HL-60/S4 (cell line): ENCODE data around the gene LSM3.

Source experiments
- in situ Hi-C: fragments of 300-500 bp; cut with MboI; formaldehyde crosslinking; loops from 2 replicates; pipeline ENCODE4 v1.14.3; 2022; ENCODE audit warnings: low sequenced_read_pairs

Gene LSM3

GRCh38 chr3:14235912-14236295 is 57.3 kb downstream of the LSM3 start:
- in situ Hi-C loops = no loop called here

GRCh38 chr3:14236902-14237301 is 58.3 kb downstream of the LSM3 start:
- in situ Hi-C loops = no loop called here

GRCh38 chr3:14237457-14237856 is 58.8 kb downstream of the LSM3 start:
- in situ Hi-C loops = no loop called here

- in situ Hi-C loops = no loop called here
These were observed 59.7 kb downstream of the LSM3 start for GRCh38 chr3:14238356-14238755.

GRCh38 chr3:14238930-14239329 is 60.3 kb downstream of the LSM3 start:
- in situ Hi-C loops = no loop called here

- in situ Hi-C loops = no loop called here
These were observed 61.3 kb downstream of the LSM3 start for GRCh38 chr3:14239940-14240339.

GRCh38 chr3:14240366-14240765 is 61.7 kb downstream of the LSM3 start:
- in situ Hi-C loops = no loop called here

GRCh38 chr3:14241716-14242115 is 63.1 kb downstream of the LSM3 start:
- in situ Hi-C loops = no loop called here

- in situ Hi-C loops = no loop called here
These were observed 64.1 kb downstream of the LSM3 start for GRCh38 chr3:14242490-14243311.

GRCh38 chr3:14243782-14244181 is 65.2 kb downstream of the LSM3 start:
- in situ Hi-C loops = no loop called here

GRCh38 chr3:14244521-14245247 is 66.1 kb downstream of the LSM3 start:
- in situ Hi-C loops = no loop called here

GRCh38 chr3:14245248-14245639 is 66.6 kb downstream of the LSM3 start:
- in situ Hi-C loops = no loop called here

- in situ Hi-C loops = no loop called here
These were observed 67.2 kb downstream of the LSM3 start for GRCh38 chr3:14245822-14246221.

GRCh38 chr3:14246414-14246813 is 67.8 kb downstream of the LSM3 start:
- in situ Hi-C loops = no loop called here

GRCh38 chr3:14248477-14248848 is 69.8 kb downstream of the LSM3 start:
- in situ Hi-C loops = no loop called here

GRCh38 chr3:14248849-14249523 is 70.4 kb downstream of the LSM3 start:
- in situ Hi-C loops = no loop called here
